Head of caudate nucleus (tissue), 42 donors: ENCODE results near the gene GSG1L.

Experiments
- DNase-seq, 42 donors: peaks; one replicate each; pipeline versions ENCODE4 v3.0.0 to v3.0.0-alpha.2; 2020 to 2021; ENCODE audit warnings: mixed read lengths in 7 of 42
- intact Hi-C: fragments of 100-400 bp; cut with DNase I; formaldehyde crosslinking; loops from one replicate; pipeline ENCODE4 v1.15.0; 2022

Gene GSG1L

DNA sequence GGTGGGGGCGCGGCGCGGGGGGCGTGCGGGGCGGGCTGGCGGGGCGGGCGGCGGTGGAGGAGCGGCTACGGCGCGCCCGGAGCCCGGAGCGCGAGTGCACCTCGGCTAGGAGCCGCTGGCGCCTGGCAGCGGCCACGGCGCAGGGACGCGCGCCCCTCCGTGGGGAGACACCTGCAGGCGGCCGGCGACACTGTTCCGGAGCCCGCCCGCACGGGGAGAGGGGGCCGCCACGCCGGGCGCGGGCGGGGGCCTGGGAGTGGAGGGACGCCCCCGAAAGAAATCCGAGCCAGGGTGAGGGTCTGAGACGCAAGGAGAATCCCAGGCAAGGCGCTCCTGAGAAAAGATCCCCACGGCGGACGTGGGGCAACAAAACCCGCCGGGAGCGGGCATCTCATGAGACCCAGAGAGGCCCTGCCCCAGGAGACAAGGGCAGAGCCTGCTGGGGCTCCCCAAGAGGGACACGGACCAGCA, at the start of gene GSG1L:
Gene GSG1L, minus strand, starts transcription at position 124 of the 471 bp plus-strand sequence. CDS start 290 bp downstream, outside the sequence.
- intact Hi-C loops, result no loop called here
- peak in 15 of 42 donors; percentile 21 to 66 (median 52) for DNase-seq

DNA sequence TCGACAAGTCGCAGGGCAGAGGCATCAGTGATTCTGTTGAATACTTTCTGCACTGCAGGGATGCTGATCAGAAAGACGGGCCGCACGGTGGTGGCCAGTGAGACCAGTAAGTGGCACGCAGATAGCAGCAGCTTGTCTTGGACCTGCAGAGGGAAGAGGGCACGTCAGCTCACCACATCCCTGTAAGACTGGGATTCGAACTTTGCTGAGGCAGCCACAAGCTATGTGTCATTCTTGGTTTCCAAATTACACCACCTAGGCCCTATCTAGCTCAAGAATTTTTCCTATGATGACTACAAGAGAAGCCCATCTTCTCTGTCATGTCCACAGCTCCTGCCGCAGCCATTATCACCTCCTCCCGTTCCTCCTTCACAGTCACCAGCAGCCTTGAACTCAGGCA, 49.4 kb upstream of the GSG1L start:
- intact Hi-C loops, result no loop called here
- no peak for DNase-seq

DNA sequence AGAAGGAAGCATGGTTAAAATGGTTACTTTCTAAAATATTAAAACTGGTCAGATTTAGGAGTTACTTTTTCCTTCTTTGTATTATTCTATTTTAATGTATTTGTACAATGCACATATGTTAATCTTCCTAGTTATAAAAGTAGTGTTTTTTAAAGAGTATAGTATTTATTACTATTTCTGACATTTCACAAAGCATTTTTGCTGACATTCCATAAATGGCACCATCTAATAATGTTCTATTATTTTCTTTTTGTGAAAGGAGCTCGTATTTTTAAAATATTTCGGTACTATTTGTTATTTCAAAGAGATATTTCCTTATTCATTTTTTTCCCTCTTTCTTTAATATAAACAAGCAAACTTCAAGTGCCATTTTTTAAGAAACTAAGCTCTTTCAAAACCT, 47.5 kb upstream of the GSG1L start:
- intact Hi-C loops, result no loop called here

DNA sequence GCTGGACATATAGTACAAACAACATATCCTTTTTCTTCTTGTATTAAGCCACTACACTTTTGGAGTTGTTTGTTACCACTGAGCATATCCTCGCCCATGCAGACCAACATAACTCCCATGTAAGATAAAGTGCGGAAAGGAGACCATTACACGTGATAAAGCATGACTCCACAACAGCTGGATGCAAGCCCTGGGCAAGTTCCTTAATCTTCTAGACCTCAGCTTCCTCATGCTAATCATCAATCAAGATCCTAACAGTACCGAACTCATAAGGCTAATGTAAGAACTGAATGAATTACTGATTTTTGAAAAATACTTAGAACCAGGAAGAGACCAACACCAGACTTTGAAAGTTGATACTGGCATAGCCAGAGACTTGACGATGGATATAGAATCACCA, 47.0 kb upstream of the GSG1L start:
- DNase-seq, result no peak
- intact Hi-C loops, result no loop called here

More for the DNA sequence above, 47.5 kb upstream of the GSG1L start:
- DNase-seq, result no peak

DNA sequence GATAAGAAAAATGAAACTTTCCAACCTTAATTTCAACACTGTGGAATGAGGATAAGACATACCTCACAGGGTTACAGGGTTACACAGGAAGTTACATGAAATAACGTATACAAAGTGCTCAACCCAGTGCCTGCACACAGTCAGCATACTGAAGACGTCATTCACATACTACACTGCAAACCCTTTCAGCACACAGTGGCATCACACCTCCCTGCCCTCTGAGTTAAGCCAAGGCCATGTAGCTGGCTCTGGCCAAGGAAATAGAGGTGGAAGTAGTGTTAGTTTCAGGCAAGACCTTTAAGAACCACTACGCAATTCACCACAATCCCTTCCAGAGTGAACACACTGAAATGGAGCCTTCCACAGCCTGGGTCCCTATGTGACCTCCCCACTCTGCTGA, 46.6 kb upstream of the GSG1L start:
- intact Hi-C loops, result no loop called here
- DNase-seq, result no peak

DNA sequence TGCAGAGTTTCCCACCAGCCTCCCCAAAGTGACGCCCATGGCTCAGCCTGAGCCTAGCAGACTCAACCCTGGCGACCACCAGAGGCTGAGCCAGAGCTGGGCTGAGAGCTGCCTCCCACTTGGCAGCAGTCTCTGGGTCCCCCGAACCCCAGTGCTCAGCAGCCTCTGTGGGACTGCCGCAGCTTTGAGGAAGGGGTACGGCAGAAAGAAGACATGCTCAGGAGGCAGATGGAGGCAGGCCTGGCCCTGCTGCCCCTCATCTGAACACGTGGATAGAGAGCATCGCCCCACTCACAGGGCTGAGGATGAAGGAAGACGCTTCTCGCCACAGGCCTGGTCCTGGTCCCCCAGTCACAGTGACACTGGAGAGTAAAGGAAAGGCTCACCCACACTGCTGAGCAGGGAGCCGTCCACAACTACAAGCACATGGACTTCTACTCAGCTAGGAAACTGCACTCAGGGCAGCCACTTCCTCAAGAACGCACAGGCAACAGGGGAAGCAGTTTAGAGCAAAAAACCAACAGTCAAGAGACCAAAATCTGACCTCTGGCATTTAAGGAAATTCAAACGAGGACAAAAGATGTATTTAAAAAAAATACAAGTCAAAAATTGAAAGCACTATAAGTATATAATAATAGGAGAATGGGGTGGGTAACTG, 45.2 kb upstream of the GSG1L start:
- intact Hi-C loops, result no loop called here
- no peak for DNase-seq

DNA sequence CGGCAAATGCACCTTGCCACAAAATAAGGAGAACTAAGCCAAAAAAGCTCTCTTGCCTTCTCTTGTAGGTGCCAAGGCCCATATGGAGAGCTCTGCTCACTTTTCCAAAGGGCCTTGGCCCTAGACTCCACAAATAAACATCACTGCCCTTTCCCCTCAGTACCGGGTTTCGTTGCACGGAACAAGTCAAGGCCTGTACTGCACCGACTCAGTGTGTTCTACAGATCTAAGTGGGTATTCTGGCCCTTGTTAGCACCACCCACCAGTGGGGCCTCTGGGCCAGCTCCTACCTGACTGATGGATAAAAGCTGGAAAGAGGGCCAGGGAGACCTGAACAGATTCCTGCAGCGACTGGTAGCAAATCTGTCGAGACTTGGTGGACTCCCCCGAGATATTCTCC, 43.7 kb upstream of the GSG1L start:
- no peak for DNase-seq
- intact Hi-C loops, result no loop called here

DNA sequence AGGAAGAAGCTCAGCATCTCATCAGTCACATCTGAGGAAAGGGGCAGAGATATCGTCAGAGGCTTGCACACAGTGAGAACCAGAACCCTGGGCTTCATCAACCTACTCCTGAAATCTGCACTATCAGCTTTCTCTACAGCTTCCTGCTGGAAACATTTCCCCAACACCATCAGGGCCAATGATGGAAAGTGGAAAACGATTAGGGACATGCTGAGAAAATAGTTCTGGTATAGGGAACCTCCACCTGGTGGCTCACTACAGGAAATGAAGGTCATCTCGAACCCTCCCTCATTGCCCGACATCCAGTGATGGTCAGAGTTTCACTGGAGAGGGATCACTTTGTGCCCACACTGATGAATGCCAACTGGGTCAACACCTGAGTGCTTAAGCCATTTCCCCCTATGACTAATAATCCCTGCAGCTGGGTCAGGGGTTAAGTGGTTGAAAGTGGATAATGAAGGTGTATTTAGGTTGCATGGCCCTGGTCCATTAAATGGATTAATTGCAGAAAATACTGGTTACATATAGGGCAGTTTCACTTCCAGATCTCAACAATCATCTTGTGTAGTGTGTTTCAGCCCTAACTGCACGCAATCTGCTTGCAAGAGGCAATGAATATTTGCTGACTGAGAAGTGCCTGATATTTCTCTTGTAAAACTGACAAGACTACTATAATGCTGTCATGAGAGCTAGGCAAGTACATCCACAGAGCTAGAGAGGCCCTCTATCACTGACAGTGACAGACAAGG, 43.1 kb upstream of the GSG1L start:
- intact Hi-C loops, result no loop called here
- no peak for DNase-seq

DNA sequence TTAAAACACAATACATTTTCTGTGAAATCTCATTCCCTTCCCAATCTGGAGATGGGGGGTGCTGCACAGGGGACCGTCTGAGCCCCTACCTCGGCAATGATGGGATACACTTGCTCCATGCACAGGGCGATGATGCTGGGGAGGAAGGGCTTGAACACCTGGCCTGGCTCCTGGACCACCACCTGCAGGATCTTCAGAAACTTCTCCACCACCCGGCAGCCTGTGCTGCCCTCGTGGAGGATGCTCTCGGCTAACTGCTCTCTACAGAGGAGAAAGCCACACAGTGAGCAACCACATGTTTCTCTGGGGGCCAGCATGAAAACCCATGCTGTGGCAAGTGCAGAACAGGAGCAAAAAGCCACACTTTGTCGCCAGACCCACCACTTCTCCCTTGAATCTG, 42.4 kb upstream of the GSG1L start:
- intact Hi-C loops, result no loop called here
- DNase-seq, result no peak

DNA sequence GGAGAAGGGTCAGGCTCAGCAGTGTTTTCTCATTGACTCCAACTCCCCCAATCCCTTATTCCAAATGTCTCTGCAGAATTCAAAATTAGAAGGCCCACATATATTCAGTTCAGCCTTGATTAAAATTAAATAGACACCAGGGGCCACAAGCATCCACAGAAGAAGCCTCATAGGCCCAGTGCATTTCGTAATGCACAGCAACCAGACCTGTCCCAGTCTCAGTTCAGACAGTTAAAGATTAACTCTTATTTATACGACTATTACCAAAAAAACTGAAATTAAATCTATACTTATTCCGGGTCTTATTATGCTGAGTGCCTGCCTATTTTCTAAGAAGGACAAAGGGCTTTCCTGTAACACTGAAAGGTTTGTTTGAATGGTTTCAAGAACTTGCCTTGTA, 41.8 kb upstream of the GSG1L start:
- DNase-seq, result no peak
- intact Hi-C loops, result no loop called here

DNA sequence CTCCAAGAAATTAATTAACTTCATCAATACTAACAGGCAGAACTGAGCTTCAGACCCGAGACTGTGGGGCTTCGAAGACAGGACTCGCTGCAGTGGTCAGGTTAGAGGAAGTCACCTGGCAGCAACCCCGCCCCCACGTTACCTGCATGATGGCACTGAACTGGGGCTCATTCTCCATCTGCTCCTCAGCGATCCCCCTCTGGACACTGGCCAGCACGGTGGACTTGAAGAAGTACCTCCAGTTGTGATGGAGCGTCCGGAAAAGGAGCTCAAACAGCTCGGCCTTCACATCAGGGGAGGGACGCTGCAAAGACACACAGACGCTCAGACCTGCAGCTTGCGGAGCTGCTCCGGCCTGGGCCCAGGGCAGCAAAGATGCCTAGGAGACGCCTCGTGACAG, 40.9 kb upstream of the GSG1L start:
- no peak for DNase-seq
- intact Hi-C loops, result no loop called here

DNA sequence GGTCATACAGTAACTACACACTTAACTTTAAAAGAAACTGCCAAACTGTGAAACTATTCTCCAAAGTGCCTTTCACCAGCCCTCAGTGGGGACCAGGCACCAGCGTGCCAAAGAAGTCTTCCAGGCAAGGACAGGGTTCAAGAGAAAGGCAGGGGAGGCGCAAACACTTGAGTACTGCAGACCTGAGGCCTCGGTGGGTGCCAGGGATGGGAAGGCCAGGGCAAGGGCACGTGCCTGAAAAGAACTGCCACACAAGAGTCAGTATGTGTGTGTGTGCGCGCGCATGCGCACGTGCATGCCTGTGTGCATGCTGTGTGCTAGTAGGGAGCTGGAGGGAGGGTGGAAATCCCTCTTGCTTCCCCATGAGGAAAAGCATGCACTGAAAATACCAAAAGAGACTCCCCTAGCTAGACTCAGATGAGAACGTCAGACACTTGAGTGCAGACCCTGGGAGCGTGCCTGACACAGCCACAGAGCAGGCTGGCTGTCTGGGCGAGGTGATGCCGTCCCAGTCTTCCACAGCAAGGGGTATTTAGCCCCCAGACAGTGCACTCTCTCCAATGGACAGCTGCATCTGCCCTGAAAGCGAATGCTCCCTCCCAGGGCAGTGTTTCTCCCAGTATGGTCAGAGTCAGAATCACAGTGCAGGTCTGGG, 40.1 kb upstream of the GSG1L start:
- intact Hi-C loops, result no loop called here
- DNase-seq, result no peak

DNA sequence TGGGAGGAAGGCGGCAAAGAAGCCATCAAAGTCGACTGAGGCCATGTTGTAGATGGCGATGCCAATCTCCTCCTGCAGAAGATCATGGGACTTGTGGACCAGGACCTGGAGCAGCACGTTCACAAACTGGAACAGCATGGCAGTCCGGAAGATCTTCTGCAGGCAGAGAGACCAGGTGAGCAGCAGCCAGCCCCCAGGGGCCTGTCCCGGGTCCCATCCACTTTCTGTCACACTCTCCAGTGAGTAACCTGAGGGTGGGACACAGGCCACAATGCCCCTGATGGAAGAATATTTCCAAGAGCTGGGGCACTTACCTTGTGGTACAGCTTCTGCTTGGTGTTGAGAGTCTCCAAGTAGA, 38.0 kb upstream of the GSG1L start:
- DNase-seq, result peak in 1 of 42 donors; percentile 27
- intact Hi-C loops, result no loop called here

DNA sequence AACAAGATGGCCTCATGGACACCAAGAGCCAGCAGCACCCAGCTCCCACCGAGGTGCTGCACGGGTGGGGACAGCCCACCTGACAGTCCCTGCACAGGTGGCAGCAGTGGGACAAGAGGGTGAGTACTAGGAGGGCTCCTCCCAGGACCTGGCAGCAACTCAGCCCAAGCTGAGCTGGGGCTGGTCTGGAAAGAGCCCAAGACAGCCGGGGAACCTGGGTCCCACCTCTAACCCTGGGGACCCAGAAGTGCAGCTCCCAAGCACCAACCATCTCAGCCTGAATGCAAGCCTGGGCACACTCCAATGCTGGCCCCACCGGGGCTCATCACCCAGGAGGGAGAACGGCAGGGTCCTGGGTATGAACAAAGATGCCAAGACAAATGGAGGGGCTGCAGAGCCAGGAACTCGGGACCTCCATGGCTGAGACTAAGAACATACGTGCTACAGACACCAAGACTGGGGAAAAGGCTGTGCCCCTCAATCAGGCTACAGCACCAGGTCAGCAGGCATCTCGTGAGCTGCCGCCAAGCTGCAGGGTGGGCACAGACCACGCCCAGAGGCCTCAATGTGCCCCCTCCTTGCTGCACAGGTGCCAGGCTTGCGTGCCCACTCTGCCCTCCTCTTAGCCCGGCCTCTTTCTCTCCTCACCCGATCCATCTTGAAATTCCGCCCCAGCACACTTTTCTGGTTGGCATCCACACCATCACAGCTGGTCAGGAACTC, 37.5 kb upstream of the GSG1L start:
- intact Hi-C loops, result no loop called here
- DNase-seq, result peak in 1 of 42 donors; percentile 30

DNA sequence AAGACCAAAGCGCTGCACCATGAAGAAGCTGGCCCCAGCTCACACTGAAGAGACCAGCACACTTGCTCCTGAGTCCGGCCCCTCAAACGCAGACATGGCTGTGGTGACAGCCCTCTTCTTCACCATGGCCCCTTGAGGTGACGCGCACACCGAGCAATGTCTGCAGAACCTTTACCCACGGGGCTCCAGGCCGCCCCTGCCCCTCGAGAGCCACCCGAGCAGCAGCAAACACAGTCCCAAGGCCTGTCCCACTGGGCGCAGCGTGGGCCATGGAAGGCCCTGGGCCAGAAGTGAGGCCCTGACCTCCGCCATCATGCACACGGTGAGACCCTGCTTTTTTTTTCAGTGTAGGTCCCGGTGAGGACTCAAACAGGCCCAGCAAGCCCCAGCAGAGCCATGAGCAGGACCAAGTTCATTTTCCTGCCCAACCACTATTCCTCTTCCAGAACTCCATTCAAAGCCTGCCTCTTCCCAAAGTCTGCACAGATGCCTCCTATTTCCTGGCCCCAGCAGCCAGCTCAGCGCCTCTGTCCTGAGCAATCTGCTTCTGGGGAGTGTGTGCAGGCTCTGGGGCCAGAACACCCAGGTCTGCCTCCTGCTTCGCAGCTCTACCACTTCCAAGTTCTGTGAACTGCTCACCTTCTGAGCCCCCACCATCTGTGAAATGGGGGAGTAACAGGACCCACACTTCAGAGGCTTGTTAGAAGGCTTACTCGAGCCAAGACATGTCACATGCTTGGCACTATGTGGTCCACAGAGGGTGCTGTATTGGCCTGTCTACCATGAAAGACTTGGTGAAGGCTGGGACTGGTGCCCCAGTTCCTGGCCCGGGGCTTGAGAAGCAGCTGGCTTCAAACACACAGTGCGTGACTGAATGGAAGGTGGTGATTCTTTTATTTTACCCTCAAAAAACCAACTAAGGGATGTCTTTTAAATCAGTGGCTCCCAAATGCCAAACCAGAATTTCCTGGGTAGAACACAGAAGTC, 35.7 kb upstream of the GSG1L start:
- DNase-seq, result peak in 4 of 42 donors; percentile 26 to 39 (median 30)
- intact Hi-C loops, result no loop called here

DNA sequence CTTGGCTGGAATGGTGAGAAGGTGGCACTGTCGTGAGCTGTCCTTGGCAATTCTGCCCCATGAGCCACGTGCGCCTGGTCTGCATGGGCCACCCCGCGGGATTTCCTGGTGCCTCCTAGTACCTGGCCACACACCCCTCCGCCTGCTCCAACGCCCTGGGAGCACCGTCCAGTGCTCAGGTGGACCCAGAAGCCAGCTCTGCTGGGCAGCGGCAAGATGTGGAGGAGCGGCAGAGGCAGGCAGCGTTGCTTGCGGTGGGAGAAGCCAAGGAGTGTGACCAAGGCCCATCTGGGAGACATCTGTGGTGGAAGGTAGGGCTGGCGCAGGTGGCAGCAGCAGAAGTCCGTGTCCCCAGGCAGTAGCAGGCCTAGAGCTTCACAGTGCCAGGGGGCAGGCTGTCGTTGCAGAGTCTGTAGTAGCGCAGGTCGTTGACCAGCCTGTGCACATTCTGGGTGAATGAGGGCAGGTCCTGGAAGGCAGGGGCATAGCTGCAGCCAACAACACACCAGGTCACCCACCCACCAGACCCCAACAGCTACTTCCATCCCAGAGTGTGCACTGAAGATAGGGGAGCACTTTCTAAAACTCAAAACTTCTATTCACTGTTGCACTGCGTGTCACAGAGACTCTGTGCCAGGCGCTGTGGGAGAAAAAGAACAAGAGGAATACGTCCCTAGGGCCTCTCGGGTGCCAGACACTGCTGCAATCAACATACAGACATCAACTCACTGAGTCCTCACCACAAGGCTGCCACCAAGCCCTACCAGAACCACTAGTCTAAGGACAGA, 34.9 kb upstream of the GSG1L start:
- peak in 3 of 42 donors; percentile 26 to 39 (median 27) for DNase-seq

DNA sequence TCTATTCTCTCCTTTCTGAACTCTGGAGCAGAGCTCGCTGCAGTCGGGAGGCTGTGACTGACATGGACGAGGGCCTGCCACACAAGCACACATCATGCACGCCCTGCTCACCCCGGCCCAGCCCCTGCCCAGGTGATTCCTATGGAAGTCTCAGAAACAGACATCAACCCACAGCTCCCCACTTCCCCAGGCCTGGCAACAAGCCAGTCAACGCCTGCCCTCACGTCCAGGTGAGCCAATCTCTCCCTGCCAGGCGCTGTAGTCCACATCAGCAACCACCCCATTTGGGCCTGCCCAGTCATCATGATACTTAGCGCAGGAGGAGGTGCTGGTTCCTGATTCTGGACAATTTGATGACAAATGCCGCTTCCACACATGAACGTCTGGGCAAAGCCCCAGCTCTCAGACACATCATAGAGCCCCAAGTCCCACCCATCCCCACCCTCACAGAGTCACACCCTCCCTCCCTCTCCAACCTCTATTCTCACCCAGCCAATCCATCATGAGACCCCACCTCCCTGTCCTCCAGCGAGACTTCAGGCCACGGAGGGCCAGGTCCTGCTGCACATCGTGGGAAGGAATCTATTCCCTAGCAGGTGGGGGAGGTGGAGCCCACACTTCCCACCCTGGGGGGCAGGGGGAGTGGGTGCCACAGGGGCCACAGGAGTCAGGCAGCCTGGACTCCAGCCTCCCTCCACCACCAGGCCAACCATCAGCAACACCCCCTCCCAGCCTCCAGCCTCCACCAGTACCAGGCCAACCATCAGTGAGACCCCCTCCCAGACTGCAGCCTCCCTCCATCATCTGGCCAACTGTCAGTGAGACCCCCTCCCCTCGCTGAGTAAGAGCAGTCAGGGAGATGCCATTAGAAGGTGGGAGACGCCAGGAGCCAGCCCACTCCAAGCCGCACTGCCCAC, 33.7 kb upstream of the GSG1L start:
- peak in 8 of 42 donors; percentile 12 to 45 (median 24) for DNase-seq
- intact Hi-C loops, result no loop called here

More for the DNA sequence above, 34.9 kb upstream of the GSG1L start:
- intact Hi-C loops, result no loop called here
